NCI-H82 (cell line): ENCODE data around the gene STMND1.

Experiments
- DNase-seq: peaks from one replicate; lab custom pipeline; 2025; lab: John Stamatoyannopoulos, UW

The STMND1 gene

DNA sequence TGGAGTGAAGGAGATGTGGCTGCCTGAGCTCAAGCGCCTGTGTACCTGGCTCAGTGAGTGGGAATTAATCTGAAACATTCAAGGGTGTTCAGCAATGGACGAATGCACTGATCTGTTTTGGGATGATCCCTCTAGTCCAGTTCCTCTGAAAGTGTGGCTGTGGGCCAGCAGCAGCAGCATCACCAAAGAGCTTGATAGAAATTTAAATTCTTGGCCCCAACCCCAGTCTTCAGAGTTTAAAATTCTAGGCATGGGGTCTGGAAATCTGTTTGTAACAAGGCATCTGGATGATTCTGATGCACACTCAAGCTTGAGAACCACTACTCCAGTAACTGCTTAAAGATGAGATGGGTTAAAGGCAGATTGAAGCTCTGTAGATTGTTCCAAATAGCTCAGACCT lies 59.2 kb downstream of the STMND1 start:
- DNase-seq, result no peak

DNA sequence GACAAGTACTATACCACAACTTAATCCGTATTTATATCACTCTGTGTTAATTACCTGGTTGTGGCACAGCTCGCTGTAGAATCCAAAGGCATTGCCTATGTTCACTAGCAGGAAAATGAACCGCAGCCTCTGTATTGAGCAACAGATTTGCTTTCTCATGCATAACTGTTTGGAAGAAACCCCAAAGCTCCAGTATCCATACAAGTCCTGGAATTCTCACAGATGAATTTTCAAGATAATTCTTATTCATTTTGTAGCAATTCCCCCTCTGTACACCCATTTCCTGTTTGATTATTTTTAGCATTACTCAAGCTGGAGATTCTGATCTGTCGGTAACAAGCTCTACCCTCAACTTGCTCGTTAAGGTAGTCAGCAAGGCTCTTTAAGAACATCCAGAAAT lies 63.5 kb downstream of the STMND1 start:
- no peak for DNase-seq

DNA sequence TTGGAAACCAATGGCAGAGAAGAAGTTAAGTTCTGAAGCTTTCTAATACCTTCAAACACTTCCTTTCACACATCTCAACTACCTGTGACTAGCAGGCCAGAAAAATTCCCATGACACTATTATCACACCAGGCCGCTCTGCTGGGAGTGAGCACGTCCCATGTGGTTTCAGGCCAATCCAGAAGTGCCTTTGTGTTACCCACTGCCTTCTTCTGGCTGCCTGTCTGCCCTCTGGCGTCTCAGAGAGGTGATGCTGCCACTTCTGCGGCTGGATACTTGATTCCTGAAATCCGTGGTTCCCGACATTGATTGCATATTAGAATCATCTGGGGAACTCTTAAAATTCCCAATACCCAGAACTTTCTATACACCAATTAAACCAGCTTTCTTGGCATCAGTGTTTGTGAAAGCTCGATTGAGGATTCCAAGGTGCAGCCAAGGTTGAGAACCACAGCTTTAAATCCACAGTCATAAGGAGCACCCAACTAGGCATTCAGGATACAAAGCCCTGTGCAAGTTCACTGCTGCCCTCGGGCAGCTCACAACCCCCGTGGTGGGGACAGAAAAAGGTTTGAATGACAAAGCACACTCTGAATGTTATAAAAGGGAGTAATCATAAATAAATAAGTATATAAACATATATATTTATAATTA lies 65.6 kb downstream of the STMND1 start:
- DNase-seq, result peak; percentile 74

DNA sequence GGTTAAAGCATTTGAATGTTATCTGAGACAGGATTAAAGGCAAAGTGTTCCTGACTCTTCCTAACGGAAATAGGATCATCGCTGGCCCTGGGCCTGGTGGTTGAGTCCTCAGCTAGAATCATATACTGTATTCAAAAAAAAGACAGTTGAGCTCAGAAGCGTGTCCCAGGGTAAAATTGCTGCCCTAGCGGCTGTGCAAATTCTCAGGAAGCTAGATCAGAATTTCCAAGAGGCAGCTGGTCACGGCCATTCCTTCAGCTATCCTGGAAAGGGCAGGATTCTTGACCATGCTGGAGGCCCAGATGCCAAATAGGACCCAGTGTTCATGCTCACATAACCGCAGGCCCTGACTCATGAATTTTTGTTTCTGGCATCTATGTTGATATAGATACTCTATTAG lies 67.4 kb downstream of the STMND1 start:
- no peak for DNase-seq

DNA sequence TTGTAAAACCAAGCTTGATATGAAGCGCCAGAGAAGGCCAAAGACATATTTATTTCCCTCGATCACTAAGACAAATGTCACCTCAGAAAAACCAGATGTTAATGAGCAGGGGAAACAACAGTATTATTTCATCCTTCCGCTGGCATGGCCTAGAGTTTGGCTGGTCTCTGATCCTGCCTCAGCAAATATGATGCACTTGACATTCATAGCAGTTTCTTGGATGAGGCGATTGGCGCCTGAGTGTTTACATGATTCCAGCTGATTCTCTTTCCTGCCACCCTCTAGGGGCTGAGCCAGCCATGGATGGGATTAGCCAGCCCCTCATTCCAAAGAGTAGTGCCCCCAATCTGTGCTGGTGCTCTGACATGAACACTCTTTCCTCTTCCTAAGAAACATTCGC lies 67.9 kb downstream of the STMND1 start:
- no peak for DNase-seq

DNA sequence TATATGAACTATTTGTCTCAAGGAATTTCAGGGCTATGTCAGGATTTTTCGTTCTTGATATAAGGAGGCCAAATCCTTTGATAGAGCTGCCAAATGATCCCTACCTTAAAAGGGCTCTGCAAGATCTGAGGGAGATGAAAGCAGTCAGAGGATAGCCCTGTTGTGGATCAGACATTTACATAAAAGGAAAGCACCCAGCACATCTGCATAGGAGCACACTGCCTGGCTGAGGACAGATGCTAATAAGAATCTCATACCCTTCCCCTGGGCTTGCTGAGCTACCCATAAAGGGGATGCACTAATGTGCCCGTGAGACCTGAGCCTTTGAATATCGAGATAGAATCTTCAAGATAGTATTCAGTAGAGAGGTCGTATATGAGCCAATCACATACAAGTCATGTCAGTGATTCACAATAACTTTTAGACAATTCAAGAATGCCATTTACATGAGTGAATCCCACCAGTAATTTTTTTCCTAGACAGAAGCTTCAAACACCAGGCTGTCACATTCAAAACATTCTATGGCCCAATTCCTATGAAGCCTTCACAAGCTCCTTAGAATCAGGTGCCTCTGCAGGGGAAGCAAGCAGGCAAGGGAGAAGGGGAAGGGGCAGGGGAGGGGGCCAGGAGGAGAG lies 71.1 kb downstream of the STMND1 start:
- no peak for DNase-seq

DNA sequence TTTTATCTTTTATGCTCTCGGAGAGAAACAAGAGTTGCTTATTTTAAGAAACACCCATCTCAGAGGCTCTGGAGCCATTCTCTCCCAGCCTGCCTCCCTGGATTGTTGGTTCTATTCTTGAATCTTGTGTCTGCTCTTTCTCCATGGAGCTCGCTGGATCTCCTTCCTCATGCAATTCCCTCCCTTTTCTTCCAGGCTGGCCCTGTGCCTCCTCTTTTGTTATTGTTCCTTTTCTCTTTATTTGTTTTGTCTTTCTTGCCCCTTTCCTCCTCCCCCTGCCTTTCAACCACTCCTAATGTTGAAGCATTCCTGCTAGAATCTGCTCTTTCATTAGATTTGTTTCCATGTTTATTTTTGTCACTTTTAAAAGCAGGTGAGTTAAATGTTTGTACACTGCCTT lies 76.5 kb downstream of the STMND1 start:
- no peak for DNase-seq

DNA sequence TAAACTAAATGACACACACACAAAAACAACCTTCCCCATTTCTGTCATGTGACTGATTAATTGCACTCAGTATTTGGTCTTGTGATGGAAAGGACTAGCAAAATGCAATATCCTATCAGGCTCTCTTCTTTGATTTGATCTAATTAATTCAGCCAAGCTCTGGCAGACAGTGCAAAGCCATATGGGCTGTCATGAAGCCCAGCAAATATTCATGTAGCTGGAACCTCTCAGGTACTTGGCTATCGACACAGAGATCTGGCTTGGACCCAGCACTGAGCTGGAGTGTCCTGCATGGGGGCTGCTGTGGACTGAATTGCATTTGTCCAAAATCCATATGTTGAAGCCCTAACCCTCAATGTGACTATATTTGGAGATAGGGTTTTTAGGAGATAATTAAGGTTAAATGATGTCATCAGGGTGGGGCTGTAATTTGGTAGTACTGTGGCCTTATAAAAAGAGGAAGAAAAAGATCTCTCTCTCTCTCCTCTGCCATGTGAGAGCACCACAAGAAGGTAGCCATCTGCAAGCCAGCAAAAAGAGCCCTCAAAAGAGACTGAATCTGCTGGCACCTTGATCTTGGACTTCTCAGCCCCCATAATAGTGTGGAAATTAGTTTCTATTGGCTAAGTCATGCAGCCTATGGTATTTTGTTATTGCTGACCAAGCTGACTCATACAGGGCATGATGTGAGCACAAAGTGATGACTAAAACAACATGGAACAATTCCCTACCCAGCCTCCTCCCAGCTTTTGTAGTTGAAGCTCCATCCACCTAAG lies 77.1 kb downstream of the STMND1 start:
- DNase-seq, result peak; percentile 53

DNA sequence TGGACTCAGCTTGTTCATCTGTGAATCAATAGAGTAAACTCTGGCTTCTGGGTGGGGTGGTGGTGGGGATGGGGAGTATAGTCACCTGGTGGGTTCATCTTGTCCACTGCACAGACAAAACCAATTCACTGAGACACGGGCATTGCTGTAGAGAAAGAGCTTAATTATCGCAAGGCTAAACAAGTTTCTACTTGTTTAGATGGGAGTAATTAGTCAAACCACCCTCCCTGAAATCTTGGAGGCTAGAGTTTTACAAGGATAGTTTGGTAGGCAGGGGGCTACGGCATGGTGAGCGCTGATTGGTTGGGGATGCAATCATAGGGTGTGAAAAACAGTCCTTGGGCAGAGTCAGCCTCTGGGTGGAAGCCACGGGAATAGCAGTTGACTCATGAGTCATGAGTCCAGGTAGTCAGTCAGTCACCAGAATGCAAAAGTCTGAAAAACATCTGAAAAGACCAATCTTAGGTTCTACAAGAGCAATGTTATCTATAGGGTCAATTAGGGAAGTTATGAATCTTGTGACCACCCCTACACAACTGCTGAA lies 77.8 kb downstream of the STMND1 start:
- DNase-seq, result no peak
